ENCODE data around the gene KANSL2.
"Not testable (repeated sequence)": the region's sequence is repeated elsewhere in the genome, so short reads cannot be mapped to it uniquely, and the experiment has no call there.

The KANSL2 gene

GRCh38 chr12:48686037-48686595 is 4.1 kb upstream of the KANSL2 start:
- DNase-seq (ENCODE audit: low read depth in 2 of 2) = no peak

GRCh38 chr12:48683534-48683933 is 1.5 kb upstream of the KANSL2 start:
- DNase-seq (ENCODE audit: low read depth in 2 of 2) = no peak

- DNase-seq (ENCODE audit: low read depth in 2 of 2) = no peak
These were observed 889 bp upstream of the KANSL2 start for GRCh38 chr12:48682927-48683326.

- not testable (repeated sequence) for DNase-seq (ENCODE audit: low read depth in 2 of 2)
These were observed 481 bp upstream of the KANSL2 start for GRCh38 chr12:48682533-48682905.

GRCh38 chr12:48681399-48681709 is 684 bp downstream of the KANSL2 start:
- no peak for DNase-seq (ENCODE audit: low read depth in 2 of 2)

- DNase-seq (ENCODE audit: low read depth in 2 of 2) = no peak
These were observed 1.2 kb downstream of the KANSL2 start for GRCh38 chr12:48680861-48681260.

- no peak for DNase-seq (ENCODE audit: low read depth in 2 of 2)
These were observed 3.4 kb downstream of the KANSL2 start for GRCh38 chr12:48678551-48679185.

GRCh38 chr12:48671231-48671856 is 10.7 kb downstream of the KANSL2 start:
- DNase-seq (ENCODE audit: low read depth in 2 of 2) = no peak

- DNase-seq (ENCODE audit: low read depth in 2 of 2) = no peak
These were observed 13.0 kb downstream of the KANSL2 start for GRCh38 chr12:48668996-48669395.

GRCh38 chr12:48659863-48660262 is 22.2 kb downstream of the KANSL2 start:
- no peak for DNase-seq (ENCODE audit: low read depth in 2 of 2)

- DNase-seq (ENCODE audit: low read depth in 2 of 2) = no peak
These were observed 30.4 kb downstream of the KANSL2 start for GRCh38 chr12:48651681-48652080.

GRCh38 chr12:48645354-48645753 is 36.7 kb downstream of the KANSL2 start:
- DNase-seq (ENCODE audit: low read depth in 2 of 2) = not testable (repeated sequence)

- DNase-seq (ENCODE audit: low read depth in 2 of 2) = no peak
These were observed 39.0 kb downstream of the KANSL2 start for GRCh38 chr12:48643011-48643410.

GRCh38 chr12:48641752-48642555 is 40.1 kb downstream of the KANSL2 start:
- DNase-seq (ENCODE audit: low read depth in 2 of 2) = not testable (repeated sequence)

- DNase-seq (ENCODE audit: low read depth in 2 of 2) = no peak
These were observed 41.2 kb downstream of the KANSL2 start for GRCh38 chr12:48640854-48641253.

GRCh38 chr12:48640428-48640827 is 41.6 kb downstream of the KANSL2 start:
- no peak for DNase-seq (ENCODE audit: low read depth in 2 of 2)

GRCh38 chr12:48631071-48631470 is 51.0 kb downstream of the KANSL2 start:
- no peak for DNase-seq (ENCODE audit: low read depth in 2 of 2)

GRCh38 chr12:48630346-48630745 is 51.7 kb downstream of the KANSL2 start:
- no peak for DNase-seq (ENCODE audit: low read depth in 2 of 2)

- DNase-seq (ENCODE audit: low read depth in 2 of 2) = no peak
These were observed 52.5 kb downstream of the KANSL2 start for GRCh38 chr12:48629541-48629940.

- DNase-seq (ENCODE audit: low read depth in 2 of 2) = no peak
These were observed 54.5 kb downstream of the KANSL2 start for GRCh38 chr12:48627556-48627955.

- not testable (repeated sequence) for DNase-seq (ENCODE audit: low read depth in 2 of 2)
These were observed 59.0 kb downstream of the KANSL2 start for GRCh38 chr12:48622997-48623396.

GRCh38 chr12:48618541-48618940 is 63.5 kb downstream of the KANSL2 start:
- peak; percentile 38 to 44 for DNase-seq (ENCODE audit: low read depth in 2 of 2)

- DNase-seq (ENCODE audit: low read depth in 2 of 2) = no peak
These were observed 66.4 kb downstream of the KANSL2 start for GRCh38 chr12:48615681-48616080.
